PFSK-1 (cell line): ENCODE results near the gene GRK1.

Experiments used
- POLR2AphosphoS5 ChIP-seq: IDR thresholded peaks from 2 replicates; pipeline ENCODE4 v1.6.1; 2012; ENCODE audit warnings: low read depth, mild to moderate bottlenecking, control low read depth, low read length, moderate library complexity
- REST ChIP-seq, 2 experiments: IDR thresholded peaks; 2 replicates each; pipeline versions ENCODE4 v1.6.1 to v1.8.0; 2011 to 2012; ENCODE audit warnings: low read depth in 2 of 2, low read length in 2 of 2, control low read depth in 1 of 2, inconsistent platforms in 1 of 2, mild to moderate bottlenecking in 1 of 2, moderate library complexity in 1 of 2; ENCODE audit not compliant: insufficient read depth in 1 of 2
- SIN3A ChIP-seq: IDR thresholded peaks from 2 replicates; pipeline ENCODE4 v1.6.1; 2012; ENCODE audit warnings: mild to moderate bottlenecking, low read length, moderate library complexity, borderline replicate concordance; ENCODE audit not compliant: insufficient read depth

GRCh38 chr13:113642563-113642962 lies 24.5 kb upstream of the GRK1 start:
- TF ChIP-seq POLR2AphosphoS5 (no peak), SIN3A (no peak), REST (IDR thresholded peaks at IDR 0.05; ENCODE audit: insufficient read depth in 1 of 2, low read depth in 2 of 2, low read length in 2 of 2) (no peak)
